ENCODE results near the gene ST6GALNAC5.
"Not testable (repeated sequence)": the region's sequence is repeated elsewhere in the genome, so short reads cannot be mapped to it uniquely, and the experiment has no call there.

The ST6GALNAC5 gene

DNA sequence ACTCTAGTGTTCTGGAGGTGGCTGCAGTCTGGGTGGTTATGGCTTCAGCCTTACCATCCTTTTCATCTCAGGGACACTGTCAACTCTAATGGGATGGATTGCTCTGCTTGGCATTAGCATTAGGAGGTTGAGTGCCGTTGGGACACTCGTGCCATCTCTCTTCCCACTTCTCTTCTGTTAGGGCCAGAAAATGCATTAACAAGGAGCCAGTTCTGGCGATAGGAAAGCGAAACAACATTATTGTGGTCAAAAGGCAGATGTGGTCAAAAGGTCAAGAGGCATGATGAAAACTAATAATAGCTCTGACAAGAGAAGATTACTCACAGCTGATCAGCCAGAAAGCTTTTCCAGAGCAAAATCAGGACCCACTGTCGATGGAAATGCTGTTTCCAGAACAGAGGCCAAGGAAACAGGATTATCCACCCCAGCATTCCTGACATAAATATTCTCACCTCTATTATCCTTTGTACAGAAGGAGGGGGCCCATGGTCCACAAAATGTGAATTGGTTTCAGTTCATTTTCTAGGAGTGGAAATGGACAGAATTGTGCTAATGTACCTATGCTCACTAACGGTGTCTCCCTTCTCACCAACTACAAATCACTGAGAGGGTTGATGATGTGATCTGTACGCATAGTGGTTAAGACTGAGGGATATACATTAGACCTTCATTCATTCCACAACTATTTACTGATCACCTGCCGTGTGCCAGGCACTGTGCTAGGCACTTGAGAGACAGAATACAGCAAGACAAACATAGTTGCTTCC lies 72.0 kb downstream of the ST6GALNAC5 start:
- DNase-seq (ENCODE audit: low read depth in 2 of 2): no peak

DNA sequence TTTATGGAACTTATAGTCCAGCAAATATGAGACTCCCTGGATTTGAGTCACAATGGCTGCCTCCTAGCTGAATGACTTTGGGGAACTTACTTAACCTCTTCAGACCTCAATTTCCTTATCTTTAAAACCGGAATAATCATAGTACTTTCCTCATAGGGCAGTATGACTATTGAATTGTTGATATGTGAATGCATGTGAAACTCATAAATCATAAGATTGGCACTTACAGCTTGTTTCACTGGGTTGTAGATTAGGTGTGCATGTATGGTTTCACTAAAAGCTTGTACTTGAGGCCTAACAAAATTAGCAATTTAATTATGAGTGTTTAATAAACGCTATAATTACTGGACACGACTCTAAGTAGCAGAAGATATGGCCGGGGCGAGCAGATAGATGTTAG lies 72.5 kb downstream of the ST6GALNAC5 start:
- DNase-seq (ENCODE audit: low read depth in 2 of 2): no peak

DNA sequence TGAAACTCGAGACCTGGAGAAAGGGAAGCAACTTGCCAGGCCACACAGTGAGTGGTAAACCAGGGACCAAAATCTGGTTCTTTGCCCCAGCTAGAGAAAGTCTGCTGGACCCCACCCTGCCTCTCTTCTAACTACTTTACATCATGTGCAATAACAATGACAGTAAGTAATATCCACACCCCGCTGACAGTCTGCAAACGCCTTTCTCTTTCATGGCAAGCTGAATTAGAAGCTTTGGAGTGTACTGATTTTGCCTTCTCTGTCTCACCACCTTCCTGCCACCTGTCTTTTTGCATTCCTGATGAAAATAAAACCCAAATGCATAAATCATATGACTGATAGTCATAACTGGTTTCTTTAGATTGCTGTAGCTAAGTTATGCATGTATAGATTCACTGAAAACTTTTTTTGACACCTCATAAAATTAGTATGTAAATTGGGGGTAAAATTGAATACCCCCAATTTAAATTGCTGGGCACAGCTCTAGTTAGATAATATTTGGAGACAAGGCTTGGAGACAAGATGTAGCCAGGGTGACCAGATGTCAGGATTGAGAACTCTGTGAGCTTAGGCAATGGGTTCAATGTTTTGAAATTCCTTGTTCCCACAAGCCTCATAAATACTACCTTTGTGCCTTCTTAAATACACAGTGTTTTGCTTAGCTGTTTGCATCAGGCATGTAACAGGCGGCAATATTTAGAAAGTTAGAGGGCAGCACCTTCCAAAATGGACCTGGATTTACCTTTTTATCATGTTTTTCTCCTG lies 73.5 kb downstream of the ST6GALNAC5 start:
- no peak for DNase-seq (ENCODE audit: low read depth in 2 of 2)

DNA sequence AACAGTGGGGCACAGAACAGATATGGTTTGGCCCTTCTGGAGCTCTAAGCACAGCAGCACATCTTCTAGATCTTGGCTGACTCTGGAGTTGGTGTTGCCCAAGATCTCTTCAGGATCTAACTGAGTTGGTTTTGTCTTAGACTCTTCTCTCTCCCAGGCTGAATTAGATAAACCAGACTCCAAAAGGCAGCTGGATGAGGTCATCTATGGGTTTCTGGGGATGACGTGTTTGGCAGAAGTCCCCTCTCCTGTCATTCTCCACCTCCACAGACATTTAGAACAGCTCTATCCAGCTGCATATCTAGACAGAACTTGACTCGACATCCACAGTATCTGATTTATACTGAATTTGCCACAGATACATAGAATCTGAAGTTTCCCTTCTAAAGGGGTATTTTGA lies 75.3 kb downstream of the ST6GALNAC5 start:
- DNase-seq (ENCODE audit: low read depth in 2 of 2): no peak

DNA sequence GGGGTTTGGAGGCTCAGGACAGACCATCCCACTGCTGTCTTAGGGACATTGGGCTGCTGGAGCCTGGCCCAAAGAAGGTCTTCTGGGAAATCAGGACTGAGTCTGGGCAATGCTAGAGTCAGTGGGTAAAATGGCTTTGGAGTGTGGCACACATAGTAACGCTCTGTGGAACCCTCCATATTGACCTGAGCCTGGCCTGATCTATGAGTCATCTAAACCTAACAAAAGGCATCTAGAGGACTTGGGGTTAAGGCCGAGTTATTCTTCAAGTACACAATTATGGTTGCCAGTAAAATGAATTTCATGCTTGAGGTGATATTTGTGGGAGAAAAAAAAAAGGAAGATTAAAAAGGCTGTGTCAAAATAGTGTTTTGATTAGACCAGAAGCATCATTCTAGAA lies 77.7 kb downstream of the ST6GALNAC5 start:
- DNase-seq (ENCODE audit: low read depth in 2 of 2): no peak

DNA sequence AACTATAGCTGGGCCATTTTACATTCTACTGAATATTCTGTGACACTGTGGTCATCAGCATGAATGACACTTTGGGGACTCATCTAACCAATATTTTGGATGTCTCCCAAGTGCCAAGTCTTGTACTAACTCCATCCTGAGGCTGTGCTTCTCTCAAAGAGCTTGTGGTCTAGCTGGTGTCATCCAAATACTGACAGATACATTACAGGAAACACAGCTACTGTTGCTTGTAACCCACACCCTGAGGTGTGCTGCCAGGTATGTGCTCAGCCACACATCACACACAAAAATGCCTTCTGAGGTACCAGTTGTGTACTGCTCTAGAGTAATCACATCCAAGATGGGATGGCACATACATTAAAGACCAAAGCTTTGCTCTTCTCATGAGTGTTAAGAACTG lies 81.6 kb downstream of the ST6GALNAC5 start:
- no peak for DNase-seq (ENCODE audit: low read depth in 2 of 2)

DNA sequence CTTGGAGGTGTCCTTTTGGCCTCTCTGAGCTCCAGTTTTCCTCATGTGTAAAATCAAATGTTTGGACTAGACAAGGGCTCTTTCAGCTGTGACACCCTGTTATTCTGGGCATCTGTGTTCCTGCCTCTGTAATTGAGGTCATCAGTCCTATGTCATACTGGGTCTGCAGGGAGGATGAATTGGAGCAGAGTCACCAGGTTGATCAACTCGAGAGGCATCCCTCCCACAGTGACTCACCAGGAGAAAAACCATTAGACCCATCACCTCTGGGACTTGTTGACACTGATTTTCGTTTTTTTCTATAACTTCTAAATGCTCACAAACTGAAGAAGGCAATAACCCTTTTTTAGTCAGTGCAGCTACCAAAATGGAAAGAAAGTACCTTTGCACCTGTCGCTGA lies 82.2 kb downstream of the ST6GALNAC5 start:
- DNase-seq (ENCODE audit: low read depth in 2 of 2): no peak

DNA sequence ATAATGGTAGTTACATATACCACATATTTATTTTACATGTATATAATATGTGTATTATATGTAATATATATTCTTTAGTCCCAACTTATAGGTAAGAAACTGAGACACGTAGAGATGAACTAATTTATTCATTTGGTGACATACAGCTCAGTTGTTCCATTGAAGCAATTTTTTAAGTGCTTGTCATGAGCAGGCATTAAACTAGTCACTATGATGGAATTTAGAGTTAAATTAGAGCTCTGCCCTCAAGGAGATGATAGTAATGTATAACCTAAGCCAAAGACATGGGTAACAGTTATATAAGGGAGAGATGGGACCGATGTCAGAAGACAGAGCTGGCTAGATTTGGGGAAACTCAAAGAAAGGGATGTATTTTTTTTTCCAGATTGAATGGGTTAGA lies 83.0 kb downstream of the ST6GALNAC5 start:
- no peak for DNase-seq (ENCODE audit: low read depth in 2 of 2)

DNA sequence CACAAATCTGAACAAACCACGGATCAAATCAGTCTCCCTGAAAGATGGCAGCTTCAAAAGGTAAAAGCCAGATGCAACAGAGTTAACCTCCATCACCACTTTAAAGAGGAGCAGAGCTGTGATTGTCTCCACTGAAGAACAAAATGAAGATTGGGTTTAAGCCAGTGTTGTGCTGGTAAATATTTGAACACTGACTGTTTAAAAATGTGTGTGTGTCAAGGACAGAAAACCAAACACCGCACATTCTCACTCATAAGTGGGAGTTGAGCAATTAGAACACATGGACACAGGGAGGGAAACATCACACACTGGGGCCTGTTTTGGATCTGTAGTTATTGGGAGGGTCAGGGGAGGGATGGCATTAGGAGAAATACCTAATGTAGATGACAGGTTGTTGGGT lies 83.9 kb downstream of the ST6GALNAC5 start:
- no peak for DNase-seq (ENCODE audit: low read depth in 2 of 2)

DNA sequence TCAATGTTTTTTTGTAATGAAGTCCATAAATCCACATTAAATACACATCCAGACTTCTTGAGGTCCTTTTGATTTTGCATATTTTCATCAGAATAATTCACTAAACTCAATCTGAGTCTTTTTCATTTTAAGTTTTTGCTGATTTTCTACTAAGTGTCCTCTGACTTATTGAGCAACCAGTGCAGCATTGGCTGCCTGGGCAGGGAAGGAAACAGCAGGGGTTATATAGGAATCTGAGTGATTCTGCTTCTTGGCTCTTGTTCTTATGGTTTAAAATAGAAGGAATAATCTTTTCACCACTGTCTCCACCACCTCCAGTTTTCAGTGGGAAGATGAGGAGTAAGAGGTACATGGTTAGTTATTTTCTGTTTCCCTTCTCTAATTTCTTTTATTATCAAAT lies 88.4 kb downstream of the ST6GALNAC5 start:
- DNase-seq (ENCODE audit: low read depth in 2 of 2): no peak

DNA sequence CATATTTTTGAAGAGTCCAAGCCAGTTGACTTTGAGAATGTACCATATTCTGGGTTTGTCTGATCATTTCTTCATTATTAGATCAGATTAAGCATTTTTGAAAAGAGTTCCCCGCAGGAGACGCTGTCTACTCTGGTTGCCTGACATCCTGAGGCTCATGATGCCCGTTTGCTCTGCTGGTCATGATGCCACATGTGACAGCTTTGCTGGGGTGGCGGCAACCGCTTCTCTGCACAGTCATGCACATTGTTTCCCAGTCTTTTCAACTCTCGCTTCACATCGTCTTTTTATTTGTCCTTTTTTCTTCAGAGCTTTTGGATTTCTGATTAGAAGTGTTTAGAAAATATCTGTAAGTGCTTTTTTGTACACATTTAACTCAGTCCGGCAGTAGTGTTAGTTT lies 90.7 kb downstream of the ST6GALNAC5 start:
- no peak for DNase-seq (ENCODE audit: low read depth in 2 of 2)

DNA sequence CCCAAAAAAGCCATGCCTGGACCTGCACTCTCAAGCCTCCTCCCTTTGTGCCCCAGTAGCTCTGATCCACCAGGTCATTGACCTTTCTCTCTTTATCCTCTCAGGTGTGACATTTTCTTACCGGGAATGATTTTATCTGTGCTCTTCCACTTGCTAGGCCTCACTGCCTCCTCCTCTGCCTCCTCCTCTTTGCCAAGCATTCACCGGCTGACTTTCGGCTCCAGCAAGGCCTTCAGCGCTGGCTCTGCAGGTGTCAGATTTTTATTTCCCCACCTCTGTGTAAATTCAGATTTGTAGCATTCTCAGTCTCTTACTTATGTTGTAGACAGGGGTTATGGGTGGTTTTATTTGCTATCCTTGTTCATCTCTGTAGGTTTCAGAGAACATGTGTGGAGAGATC lies 91.5 kb downstream of the ST6GALNAC5 start:
- no peak for DNase-seq (ENCODE audit: low read depth in 2 of 2)

DNA sequence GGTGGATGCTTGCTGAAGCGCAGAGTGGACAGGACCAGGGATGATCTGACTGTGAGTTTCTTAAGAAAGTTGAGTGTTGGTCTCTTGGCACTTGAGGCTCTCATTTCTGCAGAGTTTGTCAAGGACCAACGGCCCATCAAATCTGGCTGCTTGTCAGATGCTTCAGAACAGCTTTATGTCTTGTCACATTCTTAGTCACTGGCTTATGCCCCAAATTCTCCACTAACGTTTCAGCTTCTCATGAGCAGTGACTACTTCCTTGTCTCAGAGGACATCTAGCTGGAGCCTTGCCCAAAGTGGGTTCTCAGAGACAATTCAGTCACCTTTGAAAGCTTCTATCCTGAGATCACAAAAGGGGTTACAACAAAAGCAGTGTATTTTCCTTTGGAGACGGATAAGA lies 92.3 kb downstream of the ST6GALNAC5 start:
- no peak for DNase-seq (ENCODE audit: low read depth in 2 of 2)

DNA sequence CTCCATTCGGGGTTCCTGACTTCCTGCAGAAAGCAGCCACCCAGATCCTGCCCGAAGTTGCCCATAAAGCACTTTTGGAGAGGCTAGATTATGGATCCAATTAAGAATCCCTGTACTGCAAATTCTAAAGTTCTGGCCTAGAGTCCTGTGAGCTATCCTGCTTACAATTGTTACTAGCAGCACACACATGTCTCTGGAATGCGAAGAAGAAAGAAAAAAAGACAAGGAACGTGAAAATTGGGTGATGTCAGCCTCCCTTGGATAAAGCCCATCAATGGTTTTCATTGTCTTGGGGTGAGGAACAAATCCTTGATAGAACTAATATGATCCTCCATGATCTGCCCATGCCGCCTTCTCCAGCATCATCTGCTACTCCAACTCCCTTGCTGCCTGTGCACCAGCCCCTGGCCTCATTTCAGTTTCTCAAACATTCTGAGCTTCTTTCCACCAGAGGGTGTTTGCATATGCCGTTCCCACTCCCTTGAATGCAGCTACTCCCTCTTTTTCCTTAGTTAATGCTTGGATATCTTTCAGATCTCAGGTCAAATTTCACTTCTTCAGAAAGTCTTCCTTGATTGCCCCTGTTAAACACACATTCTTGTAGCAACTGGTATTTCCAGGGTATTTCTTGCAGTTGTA lies 94.0 kb downstream of the ST6GALNAC5 start:
- DNase-seq (ENCODE audit: low read depth in 2 of 2): no peak

DNA sequence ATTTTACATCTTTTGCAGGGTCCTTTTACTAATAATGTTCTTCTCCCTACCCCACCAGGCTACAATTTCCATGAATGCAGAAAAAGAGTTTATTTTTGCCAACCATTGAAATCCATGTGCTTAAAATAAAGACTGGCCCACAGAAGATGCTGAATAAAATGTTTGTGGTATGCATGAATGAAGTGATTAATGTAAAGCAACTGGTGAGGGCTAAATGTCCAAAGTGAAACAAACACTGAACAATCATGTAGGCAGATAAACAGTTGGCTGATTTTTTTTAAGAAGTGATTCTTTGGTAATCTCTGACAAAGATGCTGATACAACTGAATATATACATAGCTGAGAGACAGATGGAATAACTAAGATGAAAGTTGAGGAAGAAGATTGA lies 94.5 kb downstream of the ST6GALNAC5 start:
- no peak for DNase-seq (ENCODE audit: low read depth in 2 of 2)

DNA sequence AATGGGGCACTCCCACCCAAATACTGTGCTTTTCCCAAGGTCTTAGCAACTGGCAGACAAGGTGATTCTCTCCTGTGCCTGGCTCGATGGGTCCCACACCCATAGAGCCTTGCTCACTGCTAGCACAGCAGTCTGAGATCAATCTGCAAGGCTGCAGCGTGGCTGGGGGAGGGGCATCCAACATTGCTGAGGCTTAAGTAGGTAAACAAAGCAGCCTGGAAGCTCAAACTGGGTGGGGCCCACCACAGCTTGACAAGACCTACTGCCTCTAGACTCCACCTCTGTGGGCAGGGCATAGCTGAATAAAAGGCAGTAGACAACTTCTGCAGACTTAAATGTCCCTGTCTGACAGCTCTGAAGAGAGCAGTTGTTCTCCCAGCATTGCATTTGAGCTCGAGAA lies 114.0 kb downstream of the ST6GALNAC5 start:
- DNase-seq (ENCODE audit: low read depth in 2 of 2): not testable (repeated sequence)

DNA sequence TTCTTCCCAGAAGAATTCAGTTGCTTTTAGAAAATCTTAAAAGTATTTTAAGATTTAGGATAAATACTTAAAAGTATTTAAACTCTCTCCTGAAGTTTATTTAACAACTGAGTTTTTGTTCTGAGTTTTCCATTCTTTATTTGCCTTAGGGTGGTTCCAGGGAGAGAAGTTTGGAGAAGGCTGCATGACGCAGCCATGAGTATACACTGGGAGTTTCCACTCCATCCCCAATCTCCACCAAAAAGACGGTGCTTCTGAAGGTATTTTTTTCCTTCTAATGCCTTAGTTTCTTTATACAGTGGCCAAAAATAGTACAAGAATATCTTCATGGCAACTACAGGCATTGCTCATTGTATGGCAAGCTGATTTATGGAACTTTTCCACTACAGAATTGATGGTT lies 122.7 kb downstream of the ST6GALNAC5 start:
- no peak for DNase-seq (ENCODE audit: low read depth in 2 of 2)

DNA sequence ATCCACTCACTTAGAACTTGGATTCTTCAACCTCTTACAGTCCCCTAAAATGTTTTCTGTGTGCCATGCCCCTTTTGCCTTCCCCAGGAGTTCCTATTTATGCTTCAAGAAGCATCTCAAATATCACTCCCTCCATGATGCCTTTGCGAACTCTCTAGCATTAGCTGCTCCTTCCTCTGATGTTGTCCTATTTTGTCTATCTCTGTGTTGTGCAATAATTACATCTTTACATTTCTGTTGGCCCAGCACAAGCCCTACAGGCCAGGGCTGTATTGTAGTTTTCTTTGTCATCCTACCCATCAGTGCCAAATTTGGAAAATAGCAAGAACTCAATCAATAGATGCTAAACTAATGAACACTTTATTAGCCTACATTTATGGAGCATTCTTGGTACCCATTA lies 125.8 kb downstream of the ST6GALNAC5 start:
- no peak for DNase-seq (ENCODE audit: low read depth in 2 of 2)

DNA sequence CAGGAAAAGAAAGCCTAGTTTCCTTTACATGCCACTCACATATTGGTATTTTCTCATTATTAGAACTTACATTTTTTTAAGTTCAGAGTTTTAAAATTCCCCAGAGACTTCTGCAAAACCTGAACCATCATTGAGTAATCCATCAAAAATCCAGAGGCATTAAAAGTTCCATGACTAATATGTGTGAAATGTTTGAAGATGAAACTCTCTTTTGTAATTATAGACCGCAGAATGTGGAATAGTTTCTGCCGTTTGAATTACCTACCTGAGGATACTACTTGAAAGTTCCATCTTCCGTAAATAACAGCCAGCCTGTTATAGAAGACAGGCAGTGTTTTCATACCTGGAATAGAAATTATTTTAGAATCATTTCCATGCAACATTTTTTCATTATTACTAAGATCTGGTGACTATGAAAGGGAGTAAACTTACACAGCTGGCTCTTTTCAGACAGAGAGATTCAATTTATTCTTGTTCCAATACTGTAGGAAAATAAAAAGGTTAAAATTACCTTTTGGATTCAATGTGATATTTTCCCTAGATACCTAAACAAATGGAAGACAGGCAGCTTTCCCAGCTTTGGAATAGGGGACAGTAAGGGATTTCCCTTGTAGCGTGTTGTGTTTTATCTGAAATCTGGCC lies 131.4 kb downstream of the ST6GALNAC5 start:
- no peak for DNase-seq (ENCODE audit: low read depth in 2 of 2)

DNA sequence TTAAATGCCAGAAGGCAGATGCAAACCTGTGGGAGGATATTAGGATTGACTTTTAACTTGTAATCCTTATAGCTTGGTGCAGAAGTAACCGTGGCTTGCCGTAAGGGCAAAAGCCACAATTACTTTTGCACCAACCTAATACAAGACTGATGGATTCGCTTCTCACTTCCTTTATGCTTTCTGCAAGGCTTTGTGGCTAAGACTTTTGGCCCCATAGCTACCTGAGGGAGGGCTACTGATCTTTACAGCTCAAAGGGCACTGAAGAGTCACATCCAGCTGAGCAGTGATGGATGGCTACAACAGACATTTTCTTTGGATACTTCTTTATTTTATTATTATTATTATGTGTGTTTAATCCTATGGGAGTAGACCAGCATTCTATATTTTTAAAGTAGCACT lies 140.4 kb downstream of the ST6GALNAC5 start:
- no peak for DNase-seq (ENCODE audit: low read depth in 2 of 2)

DNA sequence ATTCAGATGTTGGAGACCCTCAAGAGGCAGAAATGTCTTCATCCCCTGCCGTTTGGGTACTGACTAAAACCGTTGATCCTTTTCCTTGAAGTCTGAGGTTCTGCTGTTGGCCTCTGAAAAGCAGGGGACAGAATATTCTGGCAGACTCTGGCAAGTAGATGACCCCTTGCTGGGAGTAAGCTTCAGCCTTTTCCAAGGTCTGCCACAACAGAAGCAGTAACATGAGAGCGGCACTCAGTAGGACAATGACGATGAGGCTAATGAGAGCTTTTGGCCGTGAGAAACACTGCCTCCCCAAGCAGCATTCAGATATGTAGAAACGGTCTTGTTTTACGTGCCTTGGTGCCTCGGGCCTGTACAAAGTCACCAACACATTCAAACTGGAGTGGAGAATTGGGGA lies 143.7 kb downstream of the ST6GALNAC5 start:
- DNase-seq (ENCODE audit: low read depth in 2 of 2): no peak

DNA sequence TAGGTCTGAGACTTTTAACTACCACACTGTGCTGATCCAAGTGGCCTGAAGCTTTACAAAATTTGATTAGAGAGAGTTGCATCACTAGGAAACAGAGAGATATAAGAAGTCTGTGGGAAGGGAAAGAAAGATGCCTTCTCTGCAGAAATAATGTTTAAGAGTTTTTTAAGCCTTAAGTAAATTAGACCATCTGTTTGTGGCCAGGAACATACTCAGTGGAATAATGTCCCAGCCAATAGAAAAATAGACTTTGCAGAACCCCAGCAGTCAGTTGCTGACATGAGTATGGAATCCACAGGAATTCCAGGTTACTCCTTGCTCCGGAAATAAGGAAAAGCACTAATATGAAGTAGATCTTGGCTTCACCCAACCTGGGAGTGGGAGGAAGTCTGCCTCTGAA lies 144.8 kb downstream of the ST6GALNAC5 start:
- DNase-seq (ENCODE audit: low read depth in 2 of 2): no peak

Data from stimulated activated CD4-positive, alpha-beta T cell treated with anti-CD3 and anti-CD28 coated beads, Interleukin-1b, Interleukin-23, amount 100 ng/mL, for 1 hour (primary cell).